GM21723 (cell line): ENCODE measurements around the gene RAD23B.

ENCODE experiments used
- ATAC-seq: cut with Tn5 transposase; IDR thresholded peaks from one replicate; pipeline ENCODE4 v1.9.1; 2021; ENCODE audit warnings: mild to moderate bottlenecking, moderate library complexity; ENCODE audit not compliant: unreplicated experiment

Gene RAD23B

DNA sequence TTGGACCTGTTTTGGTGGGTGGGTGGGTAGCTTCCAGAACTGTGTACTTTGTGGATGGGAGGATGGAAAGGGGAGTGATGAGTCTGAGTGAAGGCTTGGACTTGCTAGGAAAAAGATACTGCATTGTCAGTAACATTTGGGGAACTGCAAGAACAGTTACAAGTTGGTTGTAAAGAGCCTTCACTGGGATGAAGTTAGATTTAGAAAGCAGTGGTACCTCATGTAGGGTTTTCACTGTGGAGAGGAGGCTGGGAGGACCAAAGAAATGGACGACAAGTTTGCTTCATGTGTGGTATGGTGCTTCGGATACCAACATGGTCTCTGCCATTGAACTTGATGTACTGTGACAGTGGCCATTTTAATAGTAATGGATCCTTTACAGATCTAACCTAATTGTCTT lies 50.3 kb downstream of the RAD23B start:
- no peak for ATAC-seq

DNA sequence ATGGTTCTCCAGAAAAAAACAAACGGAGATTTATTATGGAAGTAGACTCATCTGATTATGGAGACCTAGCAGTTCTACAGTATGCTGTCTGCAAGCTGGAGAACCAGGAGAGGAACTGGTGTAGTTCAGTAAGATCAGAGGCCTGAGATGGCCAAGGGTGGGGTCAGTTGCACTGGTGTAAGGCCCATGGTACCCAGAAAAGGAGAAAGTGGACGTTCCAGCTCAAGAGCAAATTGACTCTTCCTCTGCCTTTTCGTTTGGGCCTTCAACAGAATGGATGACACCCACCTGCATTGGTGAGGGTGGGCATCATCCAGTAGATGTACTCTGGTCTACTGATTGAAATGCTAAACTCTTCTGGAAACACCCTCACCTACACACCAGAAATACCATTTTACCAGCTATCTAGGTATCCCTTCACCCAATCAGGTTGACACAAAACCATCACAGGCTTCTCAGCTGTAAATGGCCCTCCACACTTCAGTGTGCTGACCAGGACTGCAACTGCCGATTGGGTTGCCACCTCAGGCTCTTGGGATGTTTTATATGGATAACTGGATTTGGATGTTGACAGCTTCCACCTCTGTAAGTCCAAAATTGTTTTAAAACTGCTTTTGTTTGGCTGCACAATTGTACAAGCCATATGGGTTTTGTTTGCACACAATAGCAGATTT lies 51.2 kb downstream of the RAD23B start:
- ATAC-seq, result no peak

DNA sequence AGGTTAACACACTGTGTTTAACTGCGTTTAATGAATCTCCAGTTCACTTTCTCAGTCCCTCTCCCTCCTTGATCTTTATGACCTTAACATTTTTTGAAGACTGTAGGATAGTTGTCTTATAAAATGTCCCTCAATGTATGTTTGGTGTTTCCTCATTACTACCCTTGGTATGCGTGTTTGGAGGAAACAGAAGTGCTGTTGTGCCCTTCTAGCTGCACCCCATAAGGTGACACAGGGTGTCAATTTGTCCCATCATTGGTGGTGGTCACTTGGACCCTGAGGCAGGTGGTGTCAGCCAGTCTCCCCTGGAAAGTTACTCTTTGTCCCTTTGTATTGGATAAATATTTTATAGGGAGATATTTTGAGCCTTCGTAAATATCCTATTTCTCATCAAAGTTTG lies 52.3 kb downstream of the RAD23B start:
- ATAC-seq, result no peak

DNA sequence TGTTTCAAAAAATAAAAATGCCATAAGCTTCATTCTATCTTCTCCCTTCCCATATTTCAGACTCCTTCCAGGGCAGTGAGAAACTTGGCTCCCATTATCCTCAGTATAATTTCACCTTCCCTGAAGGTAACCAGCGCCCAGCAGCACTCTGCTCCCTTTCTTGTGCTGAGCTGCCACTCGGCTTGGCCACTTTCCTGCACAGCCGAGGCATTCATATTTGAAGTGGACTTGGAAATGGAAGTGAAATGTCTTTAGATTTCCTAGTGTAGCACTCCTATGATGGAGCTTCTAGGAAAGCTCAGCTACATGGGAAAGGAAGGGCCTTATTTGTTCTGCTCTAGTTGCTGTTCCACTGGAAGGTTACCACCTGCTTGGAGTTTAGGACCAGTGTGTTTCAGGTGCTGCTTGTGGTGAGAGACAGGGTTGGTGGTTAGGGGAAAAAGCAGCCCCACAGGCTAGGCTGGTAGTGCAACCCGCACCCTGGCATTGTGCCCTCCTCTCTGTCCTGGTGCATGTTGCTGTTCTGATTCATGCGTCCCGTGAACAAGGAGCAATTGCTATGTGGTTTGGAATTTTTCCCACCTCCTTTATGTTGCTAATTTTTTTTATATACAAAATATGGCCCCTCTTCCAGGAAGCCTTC lies 53.8 kb downstream of the RAD23B start:
- ATAC-seq, result no peak

DNA sequence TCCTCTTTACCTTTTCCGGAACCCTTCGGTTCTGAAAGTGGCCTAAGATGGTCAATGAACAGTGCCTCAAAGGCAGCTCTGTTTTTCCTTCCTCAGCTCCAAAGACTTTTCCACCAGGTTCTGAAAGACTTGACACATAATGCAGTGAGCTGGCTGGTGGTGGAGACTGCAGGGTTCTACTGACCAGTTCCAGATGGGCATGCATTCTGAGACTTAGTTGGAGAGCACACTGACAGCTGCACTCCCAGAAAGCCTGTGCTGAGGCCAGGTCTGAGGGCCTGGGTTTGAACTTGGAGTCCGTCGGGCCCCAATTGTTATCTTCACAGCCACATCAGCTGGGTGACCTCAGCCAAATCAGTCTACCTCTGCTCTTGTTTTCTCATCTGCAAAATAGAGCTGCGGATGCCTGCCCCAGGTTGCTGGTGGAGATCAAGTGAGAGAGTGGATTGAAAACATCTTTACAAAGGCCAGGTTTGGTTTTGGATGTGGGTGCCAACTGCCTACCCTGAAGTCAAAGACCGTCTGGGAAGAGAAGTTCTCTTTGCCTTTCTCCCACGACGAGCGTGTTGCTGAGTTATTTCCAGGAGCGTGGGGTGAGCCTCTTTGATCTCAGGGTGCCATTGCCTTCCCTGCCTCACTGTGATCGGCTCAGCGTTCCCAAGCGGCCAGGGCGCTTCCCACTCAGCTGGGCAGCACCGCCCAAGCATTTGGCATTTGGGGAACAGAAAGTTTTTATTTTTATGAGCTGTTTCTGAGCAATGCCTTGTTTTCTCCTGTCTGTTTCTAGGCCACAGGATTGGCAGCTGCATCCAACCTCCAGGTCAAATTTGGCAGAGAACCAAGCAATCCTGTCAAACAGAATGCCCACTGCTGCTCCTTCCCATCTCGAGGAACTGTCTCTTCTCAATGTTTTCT lies 54.9 kb downstream of the RAD23B start:
- ATAC-seq, result no peak

DNA sequence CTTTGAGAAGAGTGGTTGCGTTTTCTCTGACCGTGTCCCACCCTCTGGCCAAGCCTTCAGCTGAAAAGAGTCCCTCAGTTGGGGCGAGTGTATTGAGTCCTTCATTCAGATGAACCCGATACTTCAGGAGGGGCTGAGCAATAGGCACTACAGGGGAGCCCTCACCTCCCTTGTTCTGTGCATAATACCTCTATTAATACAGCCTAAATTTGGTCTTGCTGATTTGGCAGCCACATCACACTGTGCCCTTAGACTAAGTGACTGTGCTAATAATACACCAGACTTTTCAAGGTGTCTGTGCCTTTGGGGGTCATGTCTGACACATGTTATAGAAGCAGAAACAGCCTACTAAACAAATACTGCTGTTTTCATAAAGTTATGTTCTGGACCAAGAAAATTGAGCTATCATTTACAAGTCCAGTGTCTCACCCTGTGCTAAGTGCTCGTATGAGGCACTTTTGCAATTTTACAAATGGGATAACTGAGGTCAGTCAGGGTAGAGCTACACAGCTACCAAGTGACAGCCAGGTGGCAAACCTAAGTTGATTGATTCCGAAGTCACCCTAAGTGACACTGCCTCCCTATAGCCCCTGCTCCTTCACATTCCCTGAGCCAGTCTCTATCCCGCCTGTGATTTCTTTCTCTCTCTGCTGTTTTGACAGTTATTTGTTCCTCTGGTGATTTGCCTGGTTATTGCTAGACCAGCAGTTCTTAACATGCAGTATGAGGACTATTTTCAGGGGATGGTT lies 56.0 kb downstream of the RAD23B start:
- no peak for ATAC-seq

DNA sequence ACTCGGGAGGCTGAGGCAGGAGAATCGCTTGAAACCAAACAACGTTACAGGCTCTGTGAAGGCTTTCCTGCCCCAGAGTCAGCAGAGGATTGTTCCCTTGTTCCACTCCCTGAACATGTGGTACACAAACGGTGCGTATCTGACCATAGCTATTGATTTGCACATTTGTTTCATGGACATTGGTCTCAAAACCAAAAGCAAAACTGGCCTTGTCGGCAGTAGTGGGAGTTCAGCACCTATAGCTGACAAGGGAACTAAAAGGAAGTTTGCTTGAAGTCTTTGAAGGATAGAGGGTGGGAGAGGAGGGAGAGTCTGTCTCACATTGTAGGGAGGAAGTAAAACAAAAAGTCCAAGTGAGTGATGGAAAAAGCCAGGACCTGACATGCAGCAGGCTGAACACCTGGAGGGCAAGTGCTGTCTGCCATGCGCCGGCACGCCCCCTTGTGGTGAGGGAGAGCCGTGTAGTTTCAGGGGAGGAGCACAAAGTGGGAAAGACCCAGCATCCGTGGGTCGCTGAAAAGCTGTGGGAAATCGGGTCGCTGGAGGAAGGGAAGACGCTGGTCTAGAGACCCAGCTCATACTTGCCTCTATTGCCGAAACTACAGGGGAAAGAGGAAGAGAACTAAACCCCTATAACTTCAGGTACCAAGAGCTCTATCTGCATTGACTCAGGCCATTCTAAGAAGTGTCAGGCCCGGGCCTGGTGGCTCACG lies 58.0 kb downstream of the RAD23B start:
- peak; percentile 90 for ATAC-seq

DNA sequence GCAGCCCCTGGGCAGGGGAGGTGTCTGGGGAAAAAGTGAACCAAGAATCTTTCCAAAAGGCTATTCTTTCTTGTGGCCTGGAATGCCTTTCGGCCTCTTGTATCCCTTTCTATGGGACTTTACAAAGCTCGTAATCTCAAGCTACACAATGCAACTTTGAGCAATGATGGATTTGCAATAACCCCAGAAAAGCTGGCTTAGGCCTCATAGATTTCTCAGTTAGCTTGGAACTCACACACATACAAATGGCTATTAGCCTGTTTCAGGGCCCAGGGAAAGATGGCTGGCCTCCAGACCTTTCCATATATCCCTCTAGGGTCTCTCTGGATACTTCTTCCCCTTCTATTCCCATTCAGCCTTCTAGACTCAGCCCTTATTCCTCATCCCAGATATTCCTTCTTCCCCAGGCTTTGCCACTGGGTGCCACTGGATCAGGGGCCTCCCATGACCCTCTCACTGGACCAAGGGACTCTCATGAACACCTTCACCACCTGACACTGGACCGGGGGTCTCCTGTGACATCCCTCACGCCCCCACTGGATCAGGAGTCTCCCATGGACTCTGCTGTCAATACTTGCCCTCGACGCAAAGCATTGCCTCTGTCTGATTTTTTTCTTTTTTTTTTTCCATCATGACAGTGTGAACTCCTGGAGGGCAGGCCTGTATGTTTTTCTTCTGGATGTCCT lies 59.5 kb downstream of the RAD23B start:
- ATAC-seq, result no peak

DNA sequence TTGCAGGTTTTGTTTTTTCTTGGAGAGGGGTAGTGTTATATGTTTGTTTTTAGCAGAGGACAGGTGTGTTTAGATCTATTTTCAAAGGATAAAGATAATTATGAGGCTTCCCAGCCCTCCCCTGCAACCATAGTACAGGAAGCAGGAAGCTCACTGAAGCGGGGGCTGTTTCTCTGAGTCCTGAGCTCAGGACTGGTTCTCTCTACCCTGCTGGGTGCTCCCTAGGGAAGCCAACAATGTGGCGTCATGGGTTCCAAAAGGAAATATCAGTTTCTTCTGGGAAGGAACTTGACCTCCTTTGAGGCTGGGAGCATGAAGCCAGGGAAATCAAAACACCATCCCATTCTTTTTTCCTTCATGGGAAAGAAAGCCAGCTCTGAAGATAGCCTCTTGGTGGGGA lies 62.2 kb downstream of the RAD23B start:
- no peak for ATAC-seq

DNA sequence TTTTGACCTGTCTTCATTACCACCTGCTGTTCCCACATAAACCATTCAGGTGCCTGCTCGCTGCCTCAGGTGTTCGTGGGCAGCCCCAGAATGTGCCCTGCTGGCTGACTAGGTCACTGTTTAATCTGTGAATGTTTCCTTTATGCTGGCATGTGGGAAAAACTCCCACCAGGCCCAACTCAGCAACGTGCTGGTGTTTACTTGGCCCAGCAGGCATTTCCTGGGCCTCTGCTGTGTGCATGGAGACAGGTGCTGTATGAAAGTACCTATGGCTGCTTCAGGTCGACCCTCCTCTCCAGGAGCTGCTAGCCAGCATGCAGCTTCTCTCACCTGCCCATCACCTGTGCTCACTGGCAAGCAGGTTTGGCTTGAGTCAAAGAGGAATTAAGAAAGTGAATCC lies 65.8 kb downstream of the RAD23B start:
- no peak for ATAC-seq

DNA sequence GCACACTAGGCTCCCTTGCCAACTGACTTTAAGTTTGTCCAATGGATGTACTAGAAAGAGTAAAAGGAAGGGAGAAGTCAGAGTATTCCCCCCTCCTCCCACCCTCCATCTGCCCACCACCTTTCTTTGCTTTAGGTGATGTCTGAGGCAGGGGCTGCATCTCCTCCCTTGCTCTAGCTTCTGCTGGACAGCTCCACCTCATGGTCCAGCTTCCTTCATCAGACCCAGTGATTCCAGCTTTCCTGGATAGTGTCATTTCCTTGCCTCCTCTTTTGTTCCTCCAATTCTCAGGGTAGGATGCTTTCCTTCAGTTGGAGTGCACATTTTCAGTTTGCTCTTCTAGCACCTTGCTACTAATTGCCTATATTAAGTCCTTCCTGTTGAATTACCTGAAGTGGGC lies 67.4 kb downstream of the RAD23B start:
- no peak for ATAC-seq

DNA sequence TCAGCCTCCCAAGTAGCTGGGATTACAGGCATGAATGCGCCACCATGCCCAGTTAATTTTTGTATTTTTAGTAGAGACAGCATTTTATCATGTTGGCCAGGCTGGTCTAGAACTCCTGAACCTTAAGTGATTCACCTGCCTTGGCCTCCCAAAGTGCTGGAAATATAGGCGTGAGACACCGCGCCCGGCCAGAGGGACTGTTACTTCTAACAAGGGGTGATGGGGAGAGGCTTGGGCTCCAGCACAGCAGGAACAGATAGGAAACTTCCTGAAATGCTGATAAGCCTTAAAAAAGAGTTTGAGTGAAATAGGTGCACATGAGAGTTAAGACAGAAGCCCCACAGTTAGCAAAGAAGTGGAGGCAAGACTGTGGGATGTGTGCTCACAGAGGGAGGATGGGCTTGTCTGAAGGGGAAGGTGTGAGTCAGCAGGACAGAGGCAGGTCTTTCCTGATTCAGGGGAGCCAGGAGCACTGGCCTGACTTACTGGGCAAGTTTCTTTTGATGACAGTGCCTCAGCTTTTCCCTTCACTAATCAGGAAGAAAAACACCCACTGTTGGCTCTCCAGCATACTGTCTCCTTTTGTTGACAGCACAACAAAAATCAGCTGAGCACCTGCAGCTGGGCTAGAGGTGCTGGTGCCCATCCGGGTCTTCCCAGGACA lies 68.4 kb downstream of the RAD23B start:
- ATAC-seq, result no peak

DNA sequence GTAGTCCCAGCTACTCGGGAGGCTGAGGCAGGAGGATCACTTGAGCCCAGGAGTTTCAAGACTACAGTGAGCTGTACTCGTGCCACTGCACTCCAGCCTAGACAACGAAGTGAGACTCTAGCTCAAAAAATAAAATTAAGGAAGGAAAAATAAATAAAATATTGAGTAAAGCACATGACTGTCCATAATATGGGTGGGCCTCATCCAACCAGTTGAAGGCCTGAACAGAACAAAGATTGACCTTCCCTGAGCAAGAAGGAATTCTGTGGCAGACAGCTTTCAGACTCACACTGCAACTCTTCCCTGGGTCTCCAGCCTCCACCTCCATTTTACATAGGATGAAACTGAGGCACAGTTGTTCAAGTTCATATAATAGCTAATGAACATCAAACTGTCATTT lies 72.3 kb downstream of the RAD23B start:
- ATAC-seq, result no peak

DNA sequence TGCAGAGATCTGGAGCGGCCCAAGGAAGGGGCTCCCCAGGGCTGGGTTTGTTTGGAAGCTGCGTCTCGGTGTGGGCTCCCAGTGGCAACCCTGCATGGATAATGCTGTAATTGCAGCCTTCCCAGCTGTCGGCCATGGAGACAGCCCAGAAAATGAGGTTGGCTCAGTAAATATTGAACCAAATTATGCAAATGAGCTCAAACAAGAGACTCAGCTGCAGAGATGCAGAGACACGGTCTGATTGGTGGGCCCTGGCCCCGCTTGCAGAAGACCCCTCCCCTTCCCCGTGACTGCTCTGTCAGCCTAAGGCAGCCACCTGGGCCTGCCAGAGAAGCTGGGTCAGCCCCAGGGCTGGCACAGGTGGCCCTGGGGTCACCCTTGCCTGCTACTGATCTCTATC lies 75.9 kb downstream of the RAD23B start:
- ATAC-seq, result no peak

DNA sequence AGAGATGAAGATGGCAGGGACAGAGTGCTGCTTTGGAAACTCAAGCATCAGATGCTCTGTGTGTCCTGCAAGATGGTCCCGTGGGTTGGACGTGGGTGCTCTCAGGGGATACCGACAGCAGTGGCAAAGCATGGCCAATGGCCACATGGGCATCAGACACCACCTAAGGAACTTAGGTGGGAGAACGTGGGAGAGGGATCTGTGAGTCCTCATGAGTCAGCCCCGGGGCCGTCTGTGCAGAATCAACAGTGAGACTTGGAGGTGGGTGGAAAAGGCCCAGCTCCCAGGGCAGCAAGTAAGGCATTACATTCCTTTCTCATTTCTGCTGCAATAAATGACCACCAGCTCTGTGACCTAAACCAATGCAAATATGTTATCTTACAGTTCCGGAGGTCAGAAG lies 77.0 kb downstream of the RAD23B start:
- ATAC-seq, result no peak

DNA sequence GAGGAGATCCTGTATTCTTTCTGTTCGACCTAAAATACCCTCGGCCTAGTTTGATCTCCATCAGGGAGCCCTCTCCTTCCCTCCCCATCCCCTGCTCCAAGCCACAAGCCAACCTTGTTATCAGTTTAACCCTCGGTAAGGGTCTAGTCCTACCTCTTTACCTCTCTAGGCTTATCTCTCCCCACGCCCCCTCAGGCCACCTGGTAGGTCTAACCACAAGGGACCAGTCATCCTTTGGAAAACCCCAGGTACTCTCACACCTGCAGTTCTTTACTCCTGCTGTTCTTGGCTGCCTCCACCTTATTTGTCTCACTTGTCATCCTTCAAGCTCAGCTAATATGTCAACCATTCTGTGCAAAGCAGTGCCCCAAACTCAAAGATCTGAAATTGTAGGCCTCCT lies 78.7 kb downstream of the RAD23B start:
- ATAC-seq, result peak; percentile 65

DNA sequence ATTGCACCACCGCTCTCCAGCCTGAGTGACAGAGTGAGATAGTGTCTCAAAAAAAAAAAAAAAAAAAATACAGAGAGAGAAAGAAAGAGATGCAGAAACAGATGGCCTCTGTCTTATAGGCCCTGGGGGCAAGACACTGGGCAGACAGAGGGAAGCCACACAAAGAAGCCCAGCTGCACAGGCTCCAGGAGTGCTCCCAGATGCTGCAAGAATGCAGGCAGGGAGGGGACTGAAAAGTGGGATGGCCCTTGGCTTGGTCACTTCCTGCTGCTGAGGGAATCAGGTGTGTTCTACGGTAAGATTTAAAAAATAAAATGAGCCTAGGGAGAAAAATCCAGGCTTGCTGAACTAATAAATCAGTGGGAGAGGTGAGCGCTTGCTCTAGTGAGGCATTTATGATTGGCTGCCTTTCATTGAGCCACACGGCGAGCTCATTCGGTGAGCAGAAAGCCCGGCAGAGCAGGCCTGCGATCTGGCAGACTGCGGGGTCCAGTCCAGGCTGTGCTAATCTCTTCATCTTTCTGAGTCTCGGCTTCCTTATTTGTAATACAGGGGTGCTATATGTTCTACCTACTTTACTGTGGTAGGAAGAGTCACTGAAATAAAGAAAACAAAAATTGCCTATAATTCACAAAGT lies 80.6 kb downstream of the RAD23B start:
- ATAC-seq, result no peak

DNA sequence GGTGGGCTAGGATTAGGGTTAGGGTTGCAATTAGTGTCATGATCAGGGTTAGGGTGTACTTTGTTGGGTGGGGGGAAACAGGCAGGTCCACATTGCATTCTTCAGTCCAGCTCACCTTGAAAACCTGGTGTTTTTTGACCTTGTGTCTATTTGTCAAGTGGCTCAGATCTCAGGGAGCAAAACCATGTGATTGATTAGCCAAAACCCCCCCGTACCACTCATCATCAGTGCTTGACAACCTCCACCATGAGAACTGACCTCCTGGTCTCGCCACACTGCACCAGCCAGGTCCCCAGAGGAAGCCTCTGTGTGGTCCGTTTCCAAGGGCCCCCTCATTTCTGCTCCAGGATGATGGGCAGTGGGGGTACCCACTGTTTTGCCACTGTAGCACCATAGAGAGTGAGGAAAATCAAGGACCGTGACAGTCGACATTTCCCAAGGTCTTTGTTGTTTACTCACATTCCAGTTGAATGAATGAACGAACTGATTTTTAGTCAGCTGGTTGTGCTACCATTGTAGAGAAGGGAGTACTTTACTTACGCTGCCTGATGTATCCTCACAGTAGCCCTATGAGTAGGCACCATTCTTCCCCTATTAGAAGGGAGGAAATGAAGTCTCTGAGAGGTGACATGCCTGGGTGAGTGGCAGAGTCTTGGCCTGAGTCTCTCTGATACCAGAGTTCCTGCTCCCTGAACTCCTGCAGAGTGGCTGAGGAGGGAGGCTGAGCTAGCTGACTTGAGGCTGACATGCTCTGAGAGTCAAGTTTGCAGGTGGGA lies 84.8 kb downstream of the RAD23B start:
- no peak for ATAC-seq
